Measurements from ENCODE around the gene POLDIP2.

POLDIP2 gene

DNA sequence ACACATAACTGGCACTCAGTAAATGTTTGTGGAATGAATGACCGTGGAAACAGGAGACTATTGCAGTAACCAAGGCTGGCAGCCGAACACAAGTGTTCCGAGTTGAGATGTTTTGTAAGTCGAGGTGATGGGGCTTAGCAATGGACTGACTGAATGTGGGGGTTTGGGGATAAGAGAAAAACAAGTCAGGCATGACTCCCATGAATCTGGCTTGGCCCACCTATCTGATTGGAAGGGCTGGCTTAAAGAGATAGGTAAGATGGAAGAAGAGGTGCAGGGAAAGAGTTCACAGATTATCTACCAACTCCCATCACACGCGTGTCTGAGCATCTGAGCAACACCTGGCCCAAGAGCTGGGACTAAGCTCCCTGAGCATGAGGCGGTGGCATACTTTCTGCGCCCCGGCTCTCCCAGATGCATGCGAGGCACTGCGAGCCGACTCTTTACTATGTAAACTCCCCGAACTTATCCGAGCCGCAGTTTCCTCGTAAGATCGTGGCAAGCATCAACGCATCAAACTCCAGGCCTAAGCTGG, 22.6 kb downstream of the POLDIP2 start:
- DNase-seq, result no peak

DNA sequence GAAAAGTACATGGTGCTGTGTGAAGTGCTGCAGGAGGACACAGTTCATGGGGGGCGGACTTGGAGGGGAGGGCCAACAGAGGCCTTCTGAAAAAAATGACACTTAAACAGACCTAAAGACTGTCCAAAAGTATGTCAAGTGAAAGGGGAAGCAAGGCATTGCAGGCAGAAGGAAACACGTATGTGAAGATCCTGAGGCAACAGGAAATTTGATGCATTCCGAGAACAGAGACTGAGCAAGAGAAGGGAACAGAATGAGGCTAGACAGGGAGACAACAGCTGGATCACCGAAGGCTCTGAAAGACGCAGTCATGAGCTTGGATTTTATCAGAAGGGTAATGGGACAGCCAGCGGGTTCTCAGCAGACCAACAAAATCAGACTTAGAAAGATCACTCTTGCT, 23.2 kb downstream of the POLDIP2 start:
- DNase-seq, result no peak

GRCh38 chr17:28333083-28333746, 24.1 kb downstream of the POLDIP2 start:
- DNase-seq, result no peak

- DNase-seq, result no peak
Measured at GRCh38 chr17:28331891-28332420, 25.4 kb downstream of the POLDIP2 start.

GRCh38 chr17:28330671-28331070, 26.7 kb downstream of the POLDIP2 start:
- DNase-seq, result no peak

- DNase-seq, result no peak
Measured at GRCh38 chr17:28328325-28328724, 29.0 kb downstream of the POLDIP2 start.

DNA sequence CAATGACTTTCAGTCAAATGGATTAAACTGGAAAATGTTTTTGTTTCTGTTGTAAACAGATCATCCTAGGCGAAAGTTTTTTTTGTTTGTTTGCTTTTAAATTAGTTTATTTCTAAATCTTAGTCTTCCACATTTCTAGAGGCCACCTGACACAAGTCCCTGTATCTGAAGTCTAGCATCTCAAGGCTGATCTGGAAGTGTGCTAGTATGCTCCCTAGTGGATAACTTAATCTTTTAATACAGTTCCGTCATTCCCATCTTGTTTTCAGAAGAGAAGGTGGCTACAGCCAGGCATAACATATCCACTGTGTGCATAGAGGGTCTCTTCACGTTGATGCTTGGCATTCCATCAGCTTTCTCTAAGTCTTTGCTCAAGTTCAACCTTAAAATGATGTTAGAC, 29.6 kb downstream of the POLDIP2 start:
- no peak for DNase-seq

GRCh38 chr17:28327031-28327607, 30.2 kb downstream of the POLDIP2 start:
- no peak for DNase-seq

DNA sequence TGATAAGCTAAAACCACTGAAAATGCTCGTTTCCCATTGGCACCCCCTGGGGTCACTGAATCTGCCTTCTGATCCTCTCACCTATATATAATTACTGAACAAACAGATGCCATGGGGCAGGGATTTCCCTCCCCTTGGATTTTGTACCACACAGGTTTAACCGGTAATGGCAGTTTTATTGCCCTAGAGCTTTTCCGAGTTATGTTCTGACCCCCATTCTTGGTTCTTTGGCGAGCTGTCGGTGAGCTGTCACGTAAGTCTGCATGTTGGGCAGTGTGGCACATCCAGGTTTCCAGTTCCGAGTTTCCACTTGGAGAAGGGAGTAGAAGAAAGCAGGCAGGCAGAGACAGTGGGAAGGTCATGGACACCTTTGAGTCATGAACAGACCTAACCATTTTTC, 31.2 kb downstream of the POLDIP2 start:
- no peak for DNase-seq

- DNase-seq, result no peak
Measured at GRCh38 chr17:28325211-28325610, 32.1 kb downstream of the POLDIP2 start.

DNA sequence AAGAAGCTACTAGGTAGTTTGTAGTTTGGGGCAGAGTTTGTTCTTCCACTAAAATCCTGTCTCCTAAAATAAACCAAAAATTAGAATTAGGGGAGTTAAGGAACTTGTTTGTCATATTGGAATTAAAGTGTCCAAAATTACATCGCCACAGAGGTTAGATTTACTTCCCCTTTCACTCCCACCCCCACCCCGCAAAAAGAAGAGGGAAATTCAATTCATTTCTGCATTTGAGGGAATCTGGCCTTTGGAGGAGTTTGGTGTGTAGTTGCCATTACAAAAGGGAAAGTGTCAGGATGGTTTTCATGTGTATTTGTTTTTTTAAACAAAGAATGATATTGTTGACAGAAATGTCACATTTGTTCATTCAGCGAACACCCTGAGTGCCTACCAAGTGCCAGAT, 32.5 kb downstream of the POLDIP2 start:
- DNase-seq, result no peak

- DNase-seq, result no peak
Measured at GRCh38 chr17:28324267-28324745, 33.0 kb downstream of the POLDIP2 start.

- DNase-seq, result no peak
Measured at GRCh38 chr17:28320215-28321061, 36.9 kb downstream of the POLDIP2 start.

- no peak for DNase-seq
Measured at GRCh38 chr17:28319598-28319935, 37.8 kb downstream of the POLDIP2 start.

- peak; percentile 97 for DNase-seq
Measured at GRCh38 chr17:28318759-28319597, 38.3 kb downstream of the POLDIP2 start, which contains the start of gene TMEM97. TSS of gene TMEM97 (plus strand) at chr17:28319200. CDS start at chr17:28319240, 40 bp downstream.

- DNase-seq, result no peak
Measured at GRCh38 chr17:28317966-28318758, 39.2 kb downstream of the POLDIP2 start.

- DNase-seq, result no peak
Measured at GRCh38 chr17:28317099-28317965, 40.0 kb downstream of the POLDIP2 start.

GRCh38 chr17:28315846-28316705, 41.3 kb downstream of the POLDIP2 start:
- no peak for DNase-seq

DNA sequence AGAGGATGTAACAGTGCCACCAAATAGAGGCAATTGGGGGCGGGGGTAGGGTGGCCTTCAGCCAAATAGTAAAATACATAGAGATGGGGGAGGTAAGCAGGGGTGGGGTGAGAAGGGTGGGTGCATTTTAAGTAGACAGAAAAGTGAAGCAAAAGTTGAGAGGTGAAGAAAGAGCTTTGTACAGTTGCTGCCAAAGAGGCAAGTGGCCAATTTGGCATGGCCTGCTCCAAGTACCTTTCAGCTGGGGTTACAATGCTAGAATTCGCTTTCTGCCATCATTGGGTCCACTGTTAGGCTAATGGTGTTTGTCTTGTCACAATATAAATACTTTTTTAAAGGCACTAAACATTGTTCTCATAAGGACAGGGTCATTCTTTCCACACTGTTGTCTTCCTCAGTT, 43.5 kb downstream of the POLDIP2 start:
- no peak for DNase-seq
